OCI-LY7 (cell line): ENCODE results near the gene PLAAT5.

Experiments used
- EZH2phosphoT487 ChIP-seq: fragments of 200-600 bp; sonication (generic); IDR thresholded peaks from 2 replicates; pipeline ENCODE4 v1.6.1; 2018; ENCODE audit warnings: low read depth, borderline replicate concordance, mild to moderate bottlenecking, mixed run types, antibody characterized with exemption, low read length, moderate library complexity, mixed read lengths
- TF ChIP-seq, protein P1 (sequence below): fragments of 200-600 bp; sonication (generic); conservative IDR thresholded peaks from 2 replicates; pipeline ENCODE4 v1.5.1; 2014; ENCODE audit warnings: mild to moderate bottlenecking, antibody characterized with exemption, low read length, moderate library complexity, mixed read lengths

DNA sequence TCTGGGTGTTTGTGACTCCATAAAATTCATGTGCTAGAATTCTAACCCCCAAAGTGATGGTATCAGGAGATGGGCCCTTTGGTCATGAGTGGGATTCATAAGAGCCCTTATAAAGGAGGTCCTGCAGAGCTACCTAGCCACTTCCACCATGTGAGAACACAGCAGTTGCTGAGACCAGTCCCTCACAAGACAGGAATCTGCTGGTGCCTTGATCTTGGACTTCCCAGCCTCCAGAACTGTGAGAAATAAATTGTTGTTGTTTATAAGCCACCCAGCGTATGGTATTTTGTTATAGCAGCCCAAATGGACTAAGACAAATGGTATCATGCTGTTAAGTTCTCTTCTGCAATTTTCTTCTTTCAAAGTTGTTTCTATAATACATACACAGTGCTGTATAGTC is 1.5 kb upstream of the PLAAT5 start:
- TF ChIP-seq, protein P1, sequence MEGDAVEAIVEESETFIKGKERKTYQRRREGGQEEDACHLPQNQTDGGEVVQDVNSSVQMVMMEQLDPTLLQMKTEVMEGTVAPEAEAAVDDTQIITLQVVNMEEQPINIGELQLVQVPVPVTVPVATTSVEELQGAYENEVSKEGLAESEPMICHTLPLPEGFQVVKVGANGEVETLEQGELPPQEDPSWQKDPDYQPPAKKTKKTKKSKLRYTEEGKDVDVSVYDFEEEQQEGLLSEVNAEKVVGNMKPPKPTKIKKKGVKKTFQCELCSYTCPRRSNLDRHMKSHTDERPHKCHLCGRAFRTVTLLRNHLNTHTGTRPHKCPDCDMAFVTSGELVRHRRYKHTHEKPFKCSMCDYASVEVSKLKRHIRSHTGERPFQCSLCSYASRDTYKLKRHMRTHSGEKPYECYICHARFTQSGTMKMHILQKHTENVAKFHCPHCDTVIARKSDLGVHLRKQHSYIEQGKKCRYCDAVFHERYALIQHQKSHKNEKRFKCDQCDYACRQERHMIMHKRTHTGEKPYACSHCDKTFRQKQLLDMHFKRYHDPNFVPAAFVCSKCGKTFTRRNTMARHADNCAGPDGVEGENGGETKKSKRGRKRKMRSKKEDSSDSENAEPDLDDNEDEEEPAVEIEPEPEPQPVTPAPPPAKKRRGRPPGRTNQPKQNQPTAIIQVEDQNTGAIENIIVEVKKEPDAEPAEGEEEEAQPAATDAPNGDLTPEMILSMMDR: no peak
- no peak for TF ChIP-seq EZH2phosphoT487
